ENCODE measurements around the gene LHFPL3.
A peak's percentile ranks its signal among the peaks of the same experiment; 100 is the strongest.
"Not testable (repeated sequence)": the region's sequence is repeated elsewhere in the genome, so short reads cannot be mapped to it uniquely, and the experiment has no call there.

The LHFPL3 gene

DNA sequence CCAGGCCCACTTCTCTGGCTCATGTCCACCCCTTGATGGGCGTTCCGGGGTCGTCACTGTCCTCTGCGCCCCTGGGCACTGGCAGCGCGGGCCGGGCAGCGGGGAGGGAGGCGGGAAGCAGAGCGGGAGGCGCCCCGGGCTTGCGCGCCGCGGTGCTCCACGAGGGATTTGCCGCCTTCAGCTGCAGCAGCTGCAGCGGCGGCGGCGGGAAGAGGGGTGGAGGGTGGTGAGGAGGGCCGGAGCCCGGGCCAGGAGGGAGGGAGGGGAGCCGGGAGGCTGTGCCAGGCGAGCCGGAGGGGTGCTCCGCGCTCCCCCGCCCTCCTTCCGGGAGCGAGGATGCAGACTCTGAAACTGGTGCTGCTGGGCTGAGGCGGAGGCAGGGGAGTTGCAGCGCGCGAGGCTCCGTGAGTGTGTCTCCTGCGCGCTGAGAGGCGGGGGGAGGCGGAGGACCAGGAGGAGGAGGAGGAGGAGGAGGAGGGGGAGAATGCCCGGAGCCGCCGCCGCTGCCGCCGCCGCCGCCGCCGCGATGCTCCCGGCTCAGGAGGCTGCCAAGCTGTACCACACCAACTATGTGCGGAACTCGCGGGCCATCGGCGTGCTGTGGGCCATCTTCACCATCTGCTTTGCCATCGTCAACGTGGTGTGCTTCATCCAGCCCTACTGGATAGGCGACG lies at the start of gene LHFPL3:
Gene LHFPL3, plus strand, starts transcription at position 308 of the 674 bp plus-strand sequence.
- peak within 1 kb of the TSS; percentile 64 for H3K4me3 ChIP-seq (ENCODE audit: low read depth, low read length)
- no peak within 1 kb of the TSS for H3K27ac ChIP-seq (ENCODE audit: low read depth, low read length)
- H3K4me1 ChIP-seq (ENCODE audit: control insufficient read depth, insufficient read depth, low read length) = 0 out of 2 replicates have a peak, but pooled peaks cover 4% of the 10 kb centered on the region
- no peaks in the 10 kb centered on the region for H3K36me3 ChIP-seq (ENCODE audit: control insufficient read depth, insufficient read depth, low read length)
- H3K9me3 ChIP-seq (ENCODE audit: control insufficient read depth, insufficient read depth, low read depth, low read length) = no peaks in the 10 kb centered on the region
- no peak within 1 kb of the TSS for H3K9ac ChIP-seq (ENCODE audit: low read length)
- peaks cover 93% of the 10 kb centered on the region for H3K27me3 ChIP-seq (ENCODE audit: control insufficient read depth, insufficient read depth, low read length)

GRCh38 chr7:104281685-104282084 lies 46.7 kb upstream of the LHFPL3 start:
- not testable (repeated sequence) for H3K9me3 ChIP-seq (ENCODE audit: control insufficient read depth, insufficient read depth, low read depth, low read length); H3K4me1 ChIP-seq (ENCODE audit: control insufficient read depth, insufficient read depth, low read length); H3K27ac ChIP-seq (ENCODE audit: low read depth, low read length); H3K4me3 ChIP-seq (ENCODE audit: low read depth, low read length); H3K36me3 ChIP-seq (ENCODE audit: control insufficient read depth, insufficient read depth, low read length); H3K9ac ChIP-seq (ENCODE audit: low read length); H3K27me3 ChIP-seq (ENCODE audit: control insufficient read depth, insufficient read depth, low read length)

- Histone ChIP-seq H3K27me3 (ENCODE audit: control insufficient read depth, insufficient read depth, low read length) (no peaks in the 10 kb centered on the region; the same call in 1 of the 2 replicates), H3K4me3 (ENCODE audit: low read depth, low read length) (no peak overlapping the region), H3K27ac (ENCODE audit: low read depth, low read length) (no peak overlapping the region), H3K4me1 (ENCODE audit: control insufficient read depth, insufficient read depth, low read length) (no peaks in the 10 kb centered on the region), H3K36me3 (ENCODE audit: control insufficient read depth, insufficient read depth, low read length) (no peaks in the 10 kb centered on the region), H3K9ac (ENCODE audit: low read length) (no peak overlapping the region), H3K9me3 (ENCODE audit: control insufficient read depth, insufficient read depth, low read depth, low read length) (no peaks in the 10 kb centered on the region)
These were observed 41.6 kb upstream of the LHFPL3 start for GRCh38 chr7:104286839-104287238.

DNA sequence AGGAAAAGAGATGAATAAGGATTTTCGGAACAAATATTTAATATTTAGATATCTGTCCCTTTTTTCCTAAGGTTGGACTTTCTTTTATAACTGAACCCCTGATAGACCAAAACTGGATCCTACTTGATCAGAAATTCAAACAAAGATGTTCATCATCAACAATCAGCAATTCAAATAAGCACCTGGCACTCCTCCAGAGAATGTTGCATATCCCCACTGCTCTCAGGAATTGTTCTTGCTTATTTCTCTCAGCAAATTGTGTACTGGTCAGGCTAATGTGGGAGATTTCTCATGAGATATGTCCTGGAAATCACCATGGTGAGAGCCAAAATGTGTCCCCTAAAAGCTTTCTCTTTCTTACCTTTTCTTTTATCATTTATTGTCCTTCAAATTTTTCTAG lies 40.3 kb upstream of the LHFPL3 start:
- Histone ChIP-seq H3K4me1 (ENCODE audit: control insufficient read depth, insufficient read depth, low read length) (no peaks in the 10 kb centered on the region), H3K27ac (ENCODE audit: low read depth, low read length) (no peak overlapping the region), H3K36me3 (ENCODE audit: control insufficient read depth, insufficient read depth, low read length) (no peaks in the 10 kb centered on the region), H3K9ac (ENCODE audit: low read length) (no peak overlapping the region), H3K9me3 (ENCODE audit: control insufficient read depth, insufficient read depth, low read depth, low read length) (no peaks in the 10 kb centered on the region), H3K27me3 (ENCODE audit: control insufficient read depth, insufficient read depth, low read length) (peaks cover 7% of the 10 kb centered on the region), H3K4me3 (ENCODE audit: low read depth, low read length) (no peak overlapping the region)

- Histone ChIP-seq H3K36me3 (ENCODE audit: control insufficient read depth, insufficient read depth, low read length) (no peaks in the 10 kb centered on the region), H3K9ac (ENCODE audit: low read length) (no peak overlapping the region), H3K4me3 (ENCODE audit: low read depth, low read length) (no peak overlapping the region), H3K27me3 (ENCODE audit: control insufficient read depth, insufficient read depth, low read length) (peaks cover 7% of the 10 kb centered on the region), H3K27ac (ENCODE audit: low read depth, low read length) (no peak overlapping the region), H3K9me3 (ENCODE audit: control insufficient read depth, insufficient read depth, low read depth, low read length) (no peaks in the 10 kb centered on the region), H3K4me1 (ENCODE audit: control insufficient read depth, insufficient read depth, low read length) (no peaks in the 10 kb centered on the region)
These were observed 34.1 kb upstream of the LHFPL3 start for GRCh38 chr7:104294291-104294690.

DNA sequence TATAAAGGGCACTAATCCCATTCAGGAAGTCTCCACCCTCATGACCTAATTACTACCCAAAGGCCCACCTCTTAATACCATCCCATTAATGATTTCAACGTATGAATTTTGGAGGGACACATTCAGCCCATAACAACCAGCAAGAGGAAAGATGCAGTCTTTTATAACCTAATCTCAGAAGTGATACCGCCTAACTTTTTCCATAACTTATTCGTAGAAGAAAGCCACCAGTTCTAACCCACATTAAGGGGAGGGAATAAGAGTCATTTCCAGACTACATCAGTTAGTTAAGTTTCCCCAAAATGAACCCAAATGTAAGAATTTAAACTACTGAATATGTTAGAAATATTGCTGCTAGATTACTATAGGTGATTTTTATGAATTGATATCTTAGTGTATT lies 32.1 kb upstream of the LHFPL3 start:
- Histone ChIP-seq H3K4me3 (ENCODE audit: low read depth, low read length) (no peak overlapping the region), H3K36me3 (ENCODE audit: control insufficient read depth, insufficient read depth, low read length) (no peaks in the 10 kb centered on the region), H3K27ac (ENCODE audit: low read depth, low read length) (no peak overlapping the region), H3K9me3 (ENCODE audit: control insufficient read depth, insufficient read depth, low read depth, low read length) (no peaks in the 10 kb centered on the region), H3K9ac (ENCODE audit: low read length) (no peak overlapping the region), H3K27me3 (ENCODE audit: control insufficient read depth, insufficient read depth, low read length) (peaks cover 7% of the 10 kb centered on the region; the same call in 1 of the 2 replicates), H3K4me1 (ENCODE audit: control insufficient read depth, insufficient read depth, low read length) (no peaks in the 10 kb centered on the region)

GRCh38 chr7:104296900-104297299 lies 31.5 kb upstream of the LHFPL3 start:
- H3K27ac ChIP-seq (ENCODE audit: low read depth, low read length) = no peak overlapping the region

GRCh38 chr7:104299323-104299722 lies 29.1 kb upstream of the LHFPL3 start:
- Histone ChIP-seq H3K4me1 (ENCODE audit: control insufficient read depth, insufficient read depth, low read length) (no peaks in the 10 kb centered on the region), H3K27me3 (ENCODE audit: control insufficient read depth, insufficient read depth, low read length) (no peaks in the 10 kb centered on the region; the same call in 1 of the 2 replicates), H3K4me3 (ENCODE audit: low read depth, low read length) (no peak overlapping the region), H3K9ac (ENCODE audit: low read length) (no peak overlapping the region), H3K27ac (ENCODE audit: low read depth, low read length) (no peak overlapping the region), H3K9me3 (ENCODE audit: control insufficient read depth, insufficient read depth, low read depth, low read length) (no peaks in the 10 kb centered on the region), H3K36me3 (ENCODE audit: control insufficient read depth, insufficient read depth, low read length) (no peaks in the 10 kb centered on the region)

More at GRCh38 chr7:104296900-104297299, 31.5 kb upstream of the LHFPL3 start:
- Histone ChIP-seq H3K9ac (ENCODE audit: low read length) (no peak overlapping the region), H3K4me3 (ENCODE audit: low read depth, low read length) (no peak overlapping the region), H3K36me3 (ENCODE audit: control insufficient read depth, insufficient read depth, low read length) (no peaks in the 10 kb centered on the region), H3K4me1 (ENCODE audit: control insufficient read depth, insufficient read depth, low read length) (no peaks in the 10 kb centered on the region), H3K27me3 (ENCODE audit: control insufficient read depth, insufficient read depth, low read length) (peaks cover 7% of the 10 kb centered on the region), H3K9me3 (ENCODE audit: control insufficient read depth, insufficient read depth, low read depth, low read length) (no peaks in the 10 kb centered on the region)

DNA sequence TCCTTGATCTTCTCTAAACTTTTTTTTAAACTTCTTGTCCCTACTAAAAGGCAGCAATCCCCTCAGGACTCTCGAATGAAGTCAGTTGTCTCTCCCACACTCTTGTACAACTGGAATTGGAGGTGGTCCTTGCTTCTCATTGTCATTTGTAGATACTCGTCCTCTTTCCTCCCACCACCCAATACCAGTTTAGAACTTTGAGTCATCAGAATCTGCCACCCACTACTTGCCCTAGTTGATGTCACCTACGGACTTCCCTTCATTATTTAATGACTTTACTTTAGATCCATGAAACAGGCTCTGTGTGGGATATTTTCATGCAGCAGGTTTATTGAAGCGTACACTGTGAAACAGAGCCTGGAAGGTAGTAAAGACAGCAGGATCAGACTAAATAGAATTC lies 28.6 kb upstream of the LHFPL3 start:
- Histone ChIP-seq H3K4me1 (ENCODE audit: control insufficient read depth, insufficient read depth, low read length) (no peaks in the 10 kb centered on the region), H3K4me3 (ENCODE audit: low read depth, low read length) (no peak overlapping the region), H3K36me3 (ENCODE audit: control insufficient read depth, insufficient read depth, low read length) (no peaks in the 10 kb centered on the region), H3K9me3 (ENCODE audit: control insufficient read depth, insufficient read depth, low read depth, low read length) (no peaks in the 10 kb centered on the region), H3K27me3 (ENCODE audit: control insufficient read depth, insufficient read depth, low read length) (no peaks in the 10 kb centered on the region; the same call in 1 of the 2 replicates), H3K27ac (ENCODE audit: low read depth, low read length) (no peak overlapping the region), H3K9ac (ENCODE audit: low read length) (no peak overlapping the region)

GRCh38 chr7:104306793-104307192 lies 21.6 kb upstream of the LHFPL3 start:
- H3K9ac ChIP-seq (ENCODE audit: low read length) = no peak overlapping the region
- no peaks in the 10 kb centered on the region for H3K9me3 ChIP-seq (ENCODE audit: control insufficient read depth, insufficient read depth, low read depth, low read length)
- H3K36me3 ChIP-seq (ENCODE audit: control insufficient read depth, insufficient read depth, low read length) = no peaks in the 10 kb centered on the region
- no peaks in the 10 kb centered on the region; the same call in 1 of the 2 replicates for H3K27me3 ChIP-seq (ENCODE audit: control insufficient read depth, insufficient read depth, low read length)
- H3K27ac ChIP-seq (ENCODE audit: low read depth, low read length) = no peak overlapping the region
- H3K4me1 ChIP-seq (ENCODE audit: control insufficient read depth, insufficient read depth, low read length) = no peaks in the 10 kb centered on the region
- H3K4me3 ChIP-seq (ENCODE audit: low read depth, low read length) = no peak overlapping the region

DNA sequence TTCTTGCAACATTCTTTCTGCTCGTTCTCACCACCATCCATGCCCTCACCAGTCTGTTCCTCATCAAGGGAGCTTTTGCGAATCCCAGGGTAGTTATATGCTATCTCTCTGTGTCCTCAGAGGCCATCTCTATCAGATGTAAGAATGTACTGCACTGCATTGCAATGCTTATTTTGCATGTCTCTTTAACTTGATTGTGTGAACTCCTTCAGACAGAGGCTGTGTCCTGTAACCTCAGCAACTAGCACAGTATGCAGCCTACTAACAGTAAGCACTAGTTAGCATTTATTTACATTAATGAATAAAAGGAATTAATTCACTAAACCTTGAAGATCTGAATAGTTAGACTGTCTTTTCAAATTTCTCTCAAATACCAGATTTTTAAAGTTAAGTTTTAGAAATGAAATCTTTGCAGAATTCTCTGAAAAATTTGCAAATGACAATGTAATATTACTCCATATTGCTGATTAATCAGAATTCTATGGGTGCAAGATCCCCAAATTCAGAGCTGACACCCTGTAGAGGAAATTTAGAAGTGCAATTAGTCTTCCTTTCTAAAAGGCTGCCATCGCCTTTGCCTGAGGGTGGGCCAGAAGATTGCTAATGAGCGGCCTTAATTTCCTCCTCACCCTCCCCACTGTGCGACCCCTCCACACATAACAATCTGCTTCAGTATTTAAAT lies 10.3 kb upstream of the LHFPL3 start:
- H3K9me3 ChIP-seq (ENCODE audit: control insufficient read depth, insufficient read depth, low read depth, low read length) = 0 out of 2 replicates have a peak, but pooled peaks cover 5% of the 10 kb centered on the region
- no peak overlapping the region for H3K27ac ChIP-seq (ENCODE audit: low read depth, low read length)
- H3K36me3 ChIP-seq (ENCODE audit: control insufficient read depth, insufficient read depth, low read length) = no peaks in the 10 kb centered on the region
- H3K4me3 ChIP-seq (ENCODE audit: low read depth, low read length) = no peak overlapping the region
- H3K27me3 ChIP-seq (ENCODE audit: control insufficient read depth, insufficient read depth, low read length) = 0 out of 2 replicates have a peak, but pooled peaks cover 5% of the 10 kb centered on the region
- peaks cover 5% of the 10 kb centered on the region; the same call in 1 of the 2 replicates for H3K4me1 ChIP-seq (ENCODE audit: control insufficient read depth, insufficient read depth, low read length)
- H3K9ac ChIP-seq (ENCODE audit: low read length) = no peak overlapping the region

All from HUES6 (cell line).